HEK293 (cell line): ENCODE data around the gene WDR86.

Experiments
- CTCF ChIA-PET: fragments of 350-600 bp; formaldehyde crosslinking; extraction: SDS; loops from one replicate; lab custom pipeline; 2021; ENCODE audit warnings: antibody characterized with exemption; lab: Yijun Ruan, JAX
- POLR2A ChIA-PET: fragments of 300-600 bp; formaldehyde crosslinking; extraction: SDS; loops from one replicate; lab custom pipeline; 2020; ENCODE audit warnings: antibody characterized with exemption, inconsistent platforms; lab: Yijun Ruan, JAX
- H3K27ac ChIP-seq: fragments of 200-500 bp; sonication (Bioruptor generic); 2 replicates; pipeline ENCODE4 v1.5.1; 2014; ENCODE audit warnings: low read depth, low read length, control low read depth, inconsistent platforms; ENCODE audit errors: extremely low read depth
- H3K36me3 ChIP-seq, 2 experiments: fragments of 200-500 bp in 1 of 2; sonication (Bioruptor generic) in 1 of 2; 1 replicate in 1 of 2; 2 replicates in 1 of 2; pipeline ENCODE4 v1.5.1; 2014 to 2017; ENCODE audit warnings: inconsistent platforms in 2 of 2, low read length in 2 of 2; ENCODE audit not compliant: control insufficient read depth in 2 of 2, insufficient read depth in 1 of 2
- H3K4me1 ChIP-seq: fragments of 200-500 bp; sonication (Bioruptor generic); 2 replicates; pipeline ENCODE4 v1.5.1; 2014; ENCODE audit warnings: mild to moderate bottlenecking, low read length, inconsistent platforms; ENCODE audit not compliant: control insufficient read depth, insufficient read depth
- H3K4me3 ChIP-seq: 2 replicates; pipeline ENCODE4 v1.5.1; 2011; ENCODE audit warnings: low read depth, mild to moderate bottlenecking, control low read depth, low read length, moderate library complexity
- H3K9me3 ChIP-seq: fragments of 200-500 bp; sonication (Bioruptor generic); 2 replicates; pipeline ENCODE4 v1.5.1; 2014; ENCODE audit warnings: low read depth, low read length, inconsistent platforms; ENCODE audit not compliant: control insufficient read depth, insufficient read depth
- HOXA7 ChIP-seq: sonication (generic); formaldehyde crosslinking; IDR thresholded peaks from 2 replicates; pipeline ENCODE4 v1.8.1; 2022; ENCODE audit warnings: missing genetic modification reagents, borderline replicate concordance
- PATZ1 ChIP-seq: fragments of 450-650 bp; formaldehyde crosslinking; IDR thresholded peaks from 2 replicates; pipeline ENCODE4 v1.5.1; 2016; ENCODE audit warnings: missing biosample characterization, missing genetic modification characterization
- ZBTB11 ChIP-seq: fragments of 450-650 bp; formaldehyde crosslinking; conservative IDR thresholded peaks from 2 replicates; pipeline ENCODE4 v1.5.1; 2016; ENCODE audit warnings: low read depth, missing biosample characterization, missing genetic modification characterization
- ZFP37 ChIP-seq: fragments of 450-650 bp; formaldehyde crosslinking; IDR thresholded peaks from 2 replicates; pipeline ENCODE4 v1.5.1; 2016; ENCODE audit warnings: missing biosample characterization, missing genetic modification characterization
- ZNF221 ChIP-seq: fragments of 450-650 bp; formaldehyde crosslinking; IDR thresholded peaks from 2 replicates; pipeline ENCODE4 v1.5.1; 2017; ENCODE audit warnings: missing biosample characterization, missing genetic modification characterization, borderline replicate concordance
- ZNF350 ChIP-seq: fragments of 450-650 bp; formaldehyde crosslinking; IDR thresholded peaks from 2 replicates; pipeline ENCODE4 v1.5.0; 2017; ENCODE audit warnings: missing biosample characterization, mild to moderate bottlenecking, missing genetic modification characterization
- ZNF423 ChIP-seq: fragments of 450-650 bp; formaldehyde crosslinking; IDR thresholded peaks from 2 replicates; pipeline ENCODE4 v1.5.1; 2016; ENCODE audit warnings: missing biosample characterization, missing genetic modification characterization
- ZNF549 ChIP-seq: fragments of 450-650 bp; IDR thresholded peaks from 2 replicates; pipeline ENCODE4 v1.5.1; 2018; ENCODE audit warnings: missing biosample characterization, missing genetic modification characterization, mild to moderate bottlenecking, inconsistent platforms, moderate library complexity
- ZNF555 ChIP-seq: fragments of 450-650 bp; formaldehyde crosslinking; conservative IDR thresholded peaks from 2 replicates; pipeline ENCODE4 v1.5.1; 2017; ENCODE audit warnings: missing biosample characterization, mild to moderate bottlenecking, missing genetic modification characterization, inconsistent platforms
- ZNF560 ChIP-seq: fragments of 450-650 bp; formaldehyde crosslinking; IDR thresholded peaks from 2 replicates; pipeline ENCODE4 v1.5.1; 2017; ENCODE audit warnings: missing biosample characterization, missing genetic modification characterization, borderline replicate concordance
- ZNF654 ChIP-seq: fragments of 450-650 bp; formaldehyde crosslinking; IDR thresholded peaks from 2 replicates; pipeline ENCODE4 v1.5.1; 2016; ENCODE audit warnings: low read depth, missing biosample characterization, missing genetic modification characterization
- ZNF664 ChIP-seq: fragments of 450-650 bp; formaldehyde crosslinking; IDR thresholded peaks from 2 replicates; pipeline ENCODE4 v1.5.1; 2016; ENCODE audit warnings: missing biosample characterization, missing genetic modification characterization
- ZNF76 ChIP-seq: fragments of 450-650 bp; formaldehyde crosslinking; IDR thresholded peaks from 2 replicates; pipeline ENCODE4; 2016; ENCODE audit warnings: low read depth, missing biosample characterization, missing genetic modification characterization, borderline replicate concordance
- ZNF791 ChIP-seq: fragments of 450-650 bp; formaldehyde crosslinking; IDR thresholded peaks from 2 replicates; pipeline ENCODE4 v1.5.1; 2016; ENCODE audit warnings: missing biosample characterization, missing genetic modification characterization
- ZSCAN23 ChIP-seq: fragments of 450-650 bp; formaldehyde crosslinking; IDR thresholded peaks from 2 replicates; pipeline ENCODE4 v1.5.1; 2016; ENCODE audit warnings: missing biosample characterization, missing genetic modification characterization
- ZSCAN4 ChIP-seq: fragments of 450-650 bp; formaldehyde crosslinking; IDR thresholded peaks from 2 replicates; pipeline ENCODE4 v1.5.1; 2017; ENCODE audit warnings: missing biosample characterization, missing genetic modification characterization
- ZSCAN5A ChIP-seq: fragments of 450-650 bp; formaldehyde crosslinking; IDR thresholded peaks from 2 replicates; pipeline ENCODE4 v1.5.1; 2016; ENCODE audit warnings: missing biosample characterization, missing genetic modification characterization

The WDR86 gene

GRCh38 chr7:151366880-151367222 is 43.0 kb downstream of the WDR86 start:
- H3K27ac ChIP-seq = no peak overlapping the region
- no peak for TF ChIP-seq ZNF221 (tag by site-specific recombination)
- no peak for TF ChIP-seq ZNF654 (tag by site-specific recombination)
- TF ChIP-seq ZSCAN4 (tag by site-specific recombination) = no peak
- TF ChIP-seq ZFP37 (tag by site-specific recombination) = no peak
- no peak for TF ChIP-seq ZNF423 (tag by site-specific recombination)
- no peak for TF ChIP-seq ZSCAN5A
- TF ChIP-seq ZBTB11 (tag by site-specific recombination) = no peak
- no peak for TF ChIP-seq ZNF350 (tag by site-specific recombination)
- TF ChIP-seq HOXA7 (CRISPR knock-in tag) = no peak
- no peak for TF ChIP-seq ZNF549
- no peak for TF ChIP-seq ZNF560 (tag by site-specific recombination)
- TF ChIP-seq ZNF555 (tag by site-specific recombination) = no peak
- TF ChIP-seq PATZ1 (tag by site-specific recombination) = no peak
- TF ChIP-seq ZNF791 = no peak
- no peak for TF ChIP-seq ZNF76 (tag by site-specific recombination)
- no peak for TF ChIP-seq ZNF664 (tag by site-specific recombination)
- TF ChIP-seq ZSCAN23 (tag by site-specific recombination) = no peak
- TF ChIP-seq, all 188 proteins: peak for 0
- no peaks in the 10 kb centered on the region for H3K4me1 ChIP-seq
- H3K36me3 ChIP-seq = peaks cover 10 to 45% of the 10 kb centered on the region in 2 experiments
- ChIA-PET POLR2A (no interaction called here), CTCF (interaction anchor here (0.6 to 1.2 kb wide), 9 partner anchors 15 to 415 kb away, joined by 3 to 5 read pairs (median 3); no protein-coding TSS in a partner anchor)
- no peaks in the 10 kb centered on the region for H3K9me3 ChIP-seq
- no peak overlapping the region for H3K4me3 ChIP-seq
